Activated CD8-positive, alpha-beta memory T cell treated with anti-CD3 and anti-CD28 coated beads, Interleukin-2, amount 50 U/mL, for 48 hours (primary cell): ENCODE results near the gene GAGE13.
"Not testable (repeated sequence)": the region's sequence is repeated elsewhere in the genome, so short reads cannot be mapped to it uniquely, and the experiment has no call there.

Experiments used
- DNase-seq: peaks from one replicate; pipeline ENCODE4 v3.0.0-alpha.2; 2020

Gene GAGE13

GRCh38 chrX:49331282-49331681, at the start of gene GAGE13:
GAGE13 (plus strand) TSS chrX:49331582; CDS start chrX:49332738, 1,156 bp downstream.
- DNase-seq: not testable (repeated sequence)

GRCh38 chrX:49282647-49283011, 48.8 kb upstream of the GAGE13 start:
- DNase-seq: no peak

GRCh38 chrX:49284212-49284611, 47.2 kb upstream of the GAGE13 start:
- no peak for DNase-seq

- DNase-seq: no peak
These were observed 45.2 kb upstream of the GAGE13 start for GRCh38 chrX:49286136-49286535.

- no peak for DNase-seq
These were observed 44.8 kb upstream of the GAGE13 start for GRCh38 chrX:49286581-49286980.

- no peak for DNase-seq
These were observed 43.7 kb upstream of the GAGE13 start for GRCh38 chrX:49287665-49288064.

GRCh38 chrX:49290215-49290614, 41.2 kb upstream of the GAGE13 start:
- no peak for DNase-seq

GRCh38 chrX:49291615-49292337, 39.6 kb upstream of the GAGE13 start:
- peak; percentile 85 for DNase-seq

GRCh38 chrX:49292400-49293362, 38.7 kb upstream of the GAGE13 start:
- no peak for DNase-seq

GRCh38 chrX:49299293-49299692, 32.1 kb upstream of the GAGE13 start:
- DNase-seq: not testable (repeated sequence)

- no peak for DNase-seq
These were observed 30.7 kb upstream of the GAGE13 start for GRCh38 chrX:49300703-49301102.

GRCh38 chrX:49303346-49303745, 28.0 kb upstream of the GAGE13 start, which contains the start of gene GAGE10:
GAGE10 (plus strand) TSS chrX:49303646; CDS start chrX:49304860, 1,214 bp downstream.
- DNase-seq: no peak

GRCh38 chrX:49307775-49308174, 23.6 kb upstream of the GAGE13 start:
- DNase-seq: not testable (repeated sequence)

GRCh38 chrX:49308604-49309269, 22.6 kb upstream of the GAGE13 start:
- DNase-seq: no peak

- DNase-seq: no peak
These were observed 21.9 kb upstream of the GAGE13 start for GRCh38 chrX:49309401-49309981.

- DNase-seq: no peak
These were observed 21.0 kb upstream of the GAGE13 start for GRCh38 chrX:49310371-49310770.

- DNase-seq: no peak
These were observed 19.2 kb upstream of the GAGE13 start for GRCh38 chrX:49312176-49312575.

- no peak for DNase-seq
These were observed 15.3 kb upstream of the GAGE13 start for GRCh38 chrX:49316085-49316484.

GRCh38 chrX:49321737-49322136, 9.6 kb upstream of the GAGE13 start, which contains the start of gene GAGE12J:
GAGE12J (plus strand) TSS chrX:49322037; CDS start chrX:49323194, 1,157 bp downstream.
- DNase-seq: not testable (repeated sequence)

GRCh38 chrX:49322266-49322665, 9.1 kb upstream of the GAGE13 start:
- not testable (repeated sequence) for DNase-seq

- DNase-seq: not testable (repeated sequence)
These were observed 7.6 kb upstream of the GAGE13 start for GRCh38 chrX:49323735-49324134.

GRCh38 chrX:49330421-49330820, 961 bp upstream of the GAGE13 start:
- not testable (repeated sequence) for DNase-seq

- not testable (repeated sequence) for DNase-seq
These were observed 459 bp downstream of the GAGE13 start for GRCh38 chrX:49331841-49332240.
